HCT116 (cell line): Measurements from ENCODE around the gene SLC44A2. TPM values are rescaled to one million over a fixed set of nuclear protein-coding genes. Genes with fewer than 3 reads are reported as not detected.

Experiments used
- ATAC-seq: fragments of 200-7000 bp; cut with Tn5 transposase; 2 replicates; pipeline ENCODE4 v1.9.1; 2020; ENCODE audit warnings: mild to moderate bottlenecking, moderate library complexity
- BruUV-seq: library from RNA; stranded (reverse); fragments of 400-500 nt; replicated peaks from 2 replicates; lab custom pipeline; 2021; lab: Mats Ljungman, UMichigan
- CTCF ChIA-PET: fragments of 300-600 bp; sonication (Branson Sonifier 250); formaldehyde crosslinking; loops from one replicate; lab custom pipeline; 2021; ENCODE audit warnings: antibody characterized with exemption; lab: Charles Lee
- POLR2A ChIA-PET: fragments of 300-600, 350-600 bp; sonication (Branson Sonifier 250); formaldehyde crosslinking; loops from one replicate; lab custom pipeline; 2021; ENCODE audit warnings: antibody characterized with exemption; lab: Charles Lee
- RAD21 ChIA-PET, 2 experiments: fragments of 300-600 bp; sonication (Branson Sonifier 250); formaldehyde crosslinking; loops; one replicate each; lab custom pipeline; 2023; ENCODE audit warnings: low total read pairs in 2 of 2; ENCODE audit not compliant: uncharacterized antibody in 2 of 2, unreplicated experiment in 2 of 2, low non-redundant PET in 1 of 2; lab: Charles Lee
- DNase-seq: peaks from one replicate; pipeline ENCODE4 v3.0.0-alpha.2; 2010; ENCODE audit warnings: low read depth, low spot score
- H2AFZ ChIP-seq: fragments of 200-600 bp; shearing (Covaris generic), sonication (generic); 2 replicates; pipeline ENCODE4 v1.6.1; 2017; ENCODE audit warnings: low read depth, mixed run types, mixed read lengths, antibody characterized with exemption, low read length; ENCODE audit not compliant: poor library complexity, severe bottlenecking
- H3K27ac ChIP-seq: 2 replicates; pipeline ENCODE4 v1.5.1; 2012; ENCODE audit warnings: low read depth, low read length
- H3K27me3 ChIP-seq: fragments of 200-600 bp; sonication (generic); 2 replicates; pipeline ENCODE4 v1.6.1; 2016; ENCODE audit warnings: mixed run types, low read length, mixed read lengths; ENCODE audit not compliant: insufficient read depth
- H3K36me3 ChIP-seq, 2 experiments: fragments of 200-500 bp in 1 of 2; fragments of 200-600 bp in 1 of 2; sonication (Bioruptor generic) in 1 of 2; sonication (generic) in 1 of 2; 2 replicates each; pipeline versions ENCODE4 v1.5.1 to v1.6.1; 2014 to 2016; ENCODE audit warnings: low read length in 2 of 2, inconsistent platforms in 1 of 2, mixed read lengths in 1 of 2, mixed run types in 1 of 2; ENCODE audit not compliant: insufficient read depth in 2 of 2, control insufficient read depth in 1 of 2
- H3K4me1 ChIP-seq, 2 experiments: fragments of 200-600 bp in 1 of 2; sonication (generic) in 1 of 2; 2 replicates each; pipeline versions ENCODE4 v1.5.1 to v1.6.1; 2012 to 2017; ENCODE audit warnings: low read length in 2 of 2, inconsistent platforms in 1 of 2, mild to moderate bottlenecking in 1 of 2, mixed read lengths in 1 of 2, mixed run types in 1 of 2, moderate library complexity in 1 of 2; ENCODE audit not compliant: insufficient read depth in 2 of 2, control insufficient read depth in 1 of 2
- H3K4me2 ChIP-seq: fragments of 200-600 bp; sonication (generic); 2 replicates; pipeline ENCODE4 v1.6.1; 2017; ENCODE audit warnings: mixed run types, low read length, mixed read lengths
- H3K4me3 ChIP-seq, 2 experiments: fragments of 200-600 bp in 1 of 2; sonication (generic) in 1 of 2; replicated peaks in 1 of 2; 2 replicates each; pipeline ENCODE4 v1.5.1; 2011 to 2016; ENCODE audit warnings: low read length in 2 of 2, control low read depth in 1 of 2, low read depth in 1 of 2, mild to moderate bottlenecking in 1 of 2, mixed read lengths in 1 of 2, mixed run types in 1 of 2
- H3K79me2 ChIP-seq: fragments of 200-600 bp; sonication (generic); 2 replicates; pipeline ENCODE4 v1.6.1; 2017; ENCODE audit warnings: mild to moderate bottlenecking, mixed run types, low read length, moderate library complexity, mixed read lengths; ENCODE audit not compliant: insufficient read depth
- H3K9ac ChIP-seq: fragments of 200-600 bp; sonication (generic); 2 replicates; pipeline ENCODE4 v1.6.1; 2016; ENCODE audit warnings: low read length, mixed read lengths
- H3K9me2 ChIP-seq: fragments of 200-600 bp; sonication (generic), shearing (Covaris generic); 2 replicates; pipeline ENCODE4 v1.6.1; 2017; ENCODE audit warnings: mixed run types, mild to moderate bottlenecking, moderate library complexity; ENCODE audit not compliant: insufficient read depth
- H3K9me3 ChIP-seq, 2 experiments: fragments of 200-500 bp in 1 of 2; fragments of 200-600 bp in 1 of 2; sonication (Bioruptor generic) in 1 of 2; sonication (generic) in 1 of 2; 2 replicates each; pipeline ENCODE4 v1.6.1; 2014 to 2017; ENCODE audit warnings: low read length in 2 of 2, mixed read lengths in 2 of 2, inconsistent platforms in 1 of 2, low read depth in 1 of 2, mild to moderate bottlenecking in 1 of 2, mixed run types in 1 of 2, moderate library complexity in 1 of 2; ENCODE audit not compliant: control insufficient read depth in 1 of 2, insufficient read depth in 1 of 2
- H4K20me1 ChIP-seq: fragments of 200-600 bp; sonication (generic), shearing (Covaris generic); 2 replicates; pipeline ENCODE4 v1.6.1; 2017; ENCODE audit warnings: mixed run types, mild to moderate bottlenecking, moderate library complexity; ENCODE audit not compliant: insufficient read depth
- ATF3 ChIP-seq: IDR thresholded peaks from 2 replicates; pipeline ENCODE4 v1.6.1; 2012
- CBX3 ChIP-seq: IDR thresholded peaks from 2 replicates; pipeline ENCODE4 v1.6.1; 2012; ENCODE audit warnings: low read depth
- CEBPB ChIP-seq: IDR thresholded peaks from 2 replicates; pipeline ENCODE4 v1.6.1; 2012; ENCODE audit warnings: low read depth
- CTCF ChIP-seq, 3 experiments: fragments of 200-600 bp in 1 of 3; sonication (generic) in 1 of 3; IDR thresholded peaks in 2 of 3; conservative IDR thresholded peaks in 1 of 3; 2 replicates each; pipeline ENCODE4 v1.5.1; 2012 to 2017; ENCODE audit warnings: low read depth in 2 of 3, low read length in 2 of 3, antibody characterized with exemption in 1 of 3, borderline replicate concordance in 1 of 3, control low read depth in 1 of 3, mild to moderate bottlenecking in 1 of 3, mixed read lengths in 1 of 3, mixed run types in 1 of 3, moderate library complexity in 1 of 3; ENCODE audit not compliant: insufficient read depth in 1 of 3
- EGR1 ChIP-seq: IDR thresholded peaks from 2 replicates; pipeline ENCODE4 v1.6.1; 2012; ENCODE audit warnings: low read depth
- ELF1 ChIP-seq: IDR thresholded peaks from 2 replicates; pipeline ENCODE4 v1.6.1; 2012; ENCODE audit warnings: low read depth, borderline replicate concordance
- FOSL1 ChIP-seq: IDR thresholded peaks from 2 replicates; pipeline ENCODE4 v1.6.1; 2012; ENCODE audit warnings: low read depth
- JUND ChIP-seq: IDR thresholded peaks from 2 replicates; pipeline ENCODE4 v1.6.1; 2012
- MAX ChIP-seq: IDR thresholded peaks from 2 replicates; pipeline ENCODE4 v1.6.1; 2012
- POLR2A ChIP-seq: IDR thresholded peaks from 2 replicates; pipeline ENCODE4 v1.7.0; 2011; ENCODE audit warnings: borderline replicate concordance; ENCODE audit not compliant: insufficient read depth, insufficient read length; ENCODE audit errors: extremely low read depth
- POLR2AphosphoS5 ChIP-seq: IDR thresholded peaks from 2 replicates; pipeline ENCODE4 v1.6.1; 2011; ENCODE audit warnings: mild to moderate bottlenecking, low read depth, low read length, moderate library complexity
- RAD21 ChIP-seq: IDR thresholded peaks from 2 replicates; pipeline ENCODE4 v1.6.1; 2012; ENCODE audit warnings: low read depth, mild to moderate bottlenecking
- ZNF274 ChIP-seq: fragments of 200-500 bp; sonication (Bioruptor generic); IDR thresholded peaks from 2 replicates; pipeline ENCODE4 v1.6.1; 2014; ENCODE audit warnings: mild to moderate bottlenecking, low read depth, low read length, inconsistent platforms
- intact Hi-C: fragments of 100-400 bp; cut with micrococcal nuclease; formaldehyde crosslinking; loops from 2 replicates; pipeline ENCODE4 v1.10.0; 2022
- total RNA-seq: library from RNA; stranded (reverse); gene quantifications from one replicate; pipeline ENCODE4 v1.2.1, GENCODE V29; 2021; ENCODE audit not compliant: unreplicated experiment
- TF ChIP-seq, protein P1 (sequence below): IDR thresholded peaks from 2 replicates; pipeline ENCODE4 v1.6.1; 2012; ENCODE audit warnings: low read depth

The SLC44A2 gene
- total RNA-seq, 1 experiment from 2014 or later = 90.9 TPM

GRCh38 chr19:10618846-10619245, 6.5 kb upstream of the SLC44A2 start:
- no peak overlapping the region for H3K27ac ChIP-seq
- BruUV-seq = no TSS peak

More at GRCh38 chr19:10618846-10619245, 6.5 kb upstream of the SLC44A2 start:
- Histone ChIP-seq H3K27me3 (no peaks in the 10 kb centered on the region), H2AFZ (no peak overlapping the region), H3K9me2 (no peaks in the 10 kb centered on the region), H3K9me3 (no peaks in the 10 kb centered on the region), H4K20me1 (no peaks in the 10 kb centered on the region), H3K4me3 (no peak overlapping the region), H3K79me2 (no peaks in the 10 kb centered on the region), H3K36me3 (no peaks in the 10 kb centered on the region), H3K4me1 (peaks cover 47 to 59% of the 10 kb centered on the region in 2 experiments), H3K4me2 (no peak overlapping the region), H3K9ac (no peak overlapping the region)
- POLR2A ChIA-PET = no interaction called here
- intact Hi-C loops = no loop called here
- ATAC-seq (no peak), DNase-seq (no peak)
- RAD21 ChIA-PET = no interaction called here
- CTCF ChIA-PET = no interaction called here
- TF ChIP-seq MAX (no peak), CBX3 (no peak), POLR2A (no peak), ATF3 (no peak), POLR2AphosphoS5 (no peak), CEBPB (no peak), RAD21 (no peak), FOSL1 (no peak), ZNF274 (no peak), ELF1 (no peak), JUND (no peak), CTCF (IDR thresholded peaks at IDR 0.05 in 2 of 3, conservative IDR thresholded peaks at IDR 0.05 in 1 of 3; ENCODE audit: borderline replicate concordance in 1 of 3, insufficient read depth in 1 of 3, low read depth in 2 of 3, low read length in 2 of 3) (no peak), EGR1 (no peak)
- TF ChIP-seq, protein P1, sequence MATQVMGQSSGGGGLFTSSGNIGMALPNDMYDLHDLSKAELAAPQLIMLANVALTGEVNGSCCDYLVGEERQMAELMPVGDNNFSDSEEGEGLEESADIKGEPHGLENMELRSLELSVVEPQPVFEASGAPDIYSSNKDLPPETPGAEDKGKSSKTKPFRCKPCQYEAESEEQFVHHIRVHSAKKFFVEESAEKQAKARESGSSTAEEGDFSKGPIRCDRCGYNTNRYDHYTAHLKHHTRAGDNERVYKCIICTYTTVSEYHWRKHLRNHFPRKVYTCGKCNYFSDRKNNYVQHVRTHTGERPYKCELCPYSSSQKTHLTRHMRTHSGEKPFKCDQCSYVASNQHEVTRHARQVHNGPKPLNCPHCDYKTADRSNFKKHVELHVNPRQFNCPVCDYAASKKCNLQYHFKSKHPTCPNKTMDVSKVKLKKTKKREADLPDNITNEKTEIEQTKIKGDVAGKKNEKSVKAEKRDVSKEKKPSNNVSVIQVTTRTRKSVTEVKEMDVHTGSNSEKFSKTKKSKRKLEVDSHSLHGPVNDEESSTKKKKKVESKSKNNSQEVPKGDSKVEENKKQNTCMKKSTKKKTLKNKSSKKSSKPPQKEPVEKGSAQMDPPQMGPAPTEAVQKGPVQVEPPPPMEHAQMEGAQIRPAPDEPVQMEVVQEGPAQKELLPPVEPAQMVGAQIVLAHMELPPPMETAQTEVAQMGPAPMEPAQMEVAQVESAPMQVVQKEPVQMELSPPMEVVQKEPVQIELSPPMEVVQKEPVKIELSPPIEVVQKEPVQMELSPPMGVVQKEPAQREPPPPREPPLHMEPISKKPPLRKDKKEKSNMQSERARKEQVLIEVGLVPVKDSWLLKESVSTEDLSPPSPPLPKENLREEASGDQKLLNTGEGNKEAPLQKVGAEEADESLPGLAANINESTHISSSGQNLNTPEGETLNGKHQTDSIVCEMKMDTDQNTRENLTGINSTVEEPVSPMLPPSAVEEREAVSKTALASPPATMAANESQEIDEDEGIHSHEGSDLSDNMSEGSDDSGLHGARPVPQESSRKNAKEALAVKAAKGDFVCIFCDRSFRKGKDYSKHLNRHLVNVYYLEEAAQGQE = no peak
